SK-N-MC (cell line): Measurements from ENCODE around the gene ZNF438.

ENCODE experiments used
- DNase-seq: peaks from one replicate; pipeline ENCODE4 v3.0.0-alpha.2; 2011; ENCODE audit warnings: low read depth, low spot score
- H3K27ac ChIP-seq: fragments of 200-600 bp; sonication (generic); 2 replicates; pipeline ENCODE4 v1.5.1; 2016; ENCODE audit warnings: mixed run types
- H3K36me3 ChIP-seq: fragments of 200-600 bp; sonication (generic); 2 replicates; pipeline ENCODE4 v1.6.1; 2017; ENCODE audit warnings: antibody characterized with exemption, low read length, mixed read lengths; ENCODE audit not compliant: insufficient read depth
- H3K4me3 ChIP-seq: fragments of 200-600 bp; sonication (generic); 2 replicates; pipeline ENCODE4 v1.5.1; 2016
- H3K9ac ChIP-seq: fragments of 200-600 bp; sonication (generic); 2 replicates; pipeline ENCODE4 v1.8.0; 2017; ENCODE audit warnings: mixed run types, mixed read lengths; ENCODE audit not compliant: insufficient read length
- H3K9me3 ChIP-seq: fragments of 200-600 bp; sonication (generic); 2 replicates; pipeline ENCODE4 v1.6.1; 2017; ENCODE audit warnings: low read depth, mild to moderate bottlenecking, antibody characterized with exemption, low read length, moderate library complexity, mixed read lengths
- EZH2 ChIP-seq: fragments of 200-600 bp; sonication (generic); IDR thresholded peaks from one replicate; pipeline ENCODE4 v1.6.1; 2017; ENCODE audit warnings: antibody characterized with exemption
- FOXP2 ChIP-seq: optimal IDR thresholded peaks from 2 replicates; pipeline ENCODE3; 2011; ENCODE audit warnings: mild to moderate bottlenecking, moderate library complexity; ENCODE audit not compliant: insufficient read depth; ENCODE audit errors: extremely low read length, control extremely low read depth
- POLR2AphosphoS5 ChIP-seq: IDR thresholded peaks from 2 replicates; pipeline ENCODE4 v1.6.1; 2012; ENCODE audit warnings: mild to moderate bottlenecking, low read depth, low read length, borderline replicate concordance

ZNF438 gene

GRCh38 chr10:30857803-30858202 is 173.9 kb downstream of the ZNF438 start:
- Histone ChIP-seq H3K4me3 (no peak overlapping the region), H3K9me3 (no peaks in the 10 kb centered on the region), H3K27ac (no peak overlapping the region), H3K36me3 (no peaks in the 10 kb centered on the region), H3K9ac (no peak overlapping the region)
- no peak for DNase-seq
- no peak for TF ChIP-seq EZH2
- no peak for TF ChIP-seq FOXP2
- TF ChIP-seq POLR2AphosphoS5 = no peak

- DNase-seq = no peak
- TF ChIP-seq POLR2AphosphoS5 (no peak), EZH2 (no peak), FOXP2 (no peak)
- Histone ChIP-seq H3K9me3 (no peaks in the 10 kb centered on the region), H3K9ac (no peak overlapping the region), H3K4me3 (no peak overlapping the region), H3K27ac (no peak overlapping the region), H3K36me3 (no peaks in the 10 kb centered on the region)
Measured at GRCh38 chr10:30855131-30855530, 176.5 kb downstream of the ZNF438 start.

GRCh38 chr10:30854656-30855055 is 177.0 kb downstream of the ZNF438 start:
- TF ChIP-seq POLR2AphosphoS5 (no peak), EZH2 (no peak), FOXP2 (no peak)
- H3K36me3 ChIP-seq = no peaks in the 10 kb centered on the region
- DNase-seq = no peak
- no peak overlapping the region for H3K9ac ChIP-seq
- H3K27ac ChIP-seq = no peak overlapping the region
- no peaks in the 10 kb centered on the region for H3K9me3 ChIP-seq
- no peak overlapping the region for H3K4me3 ChIP-seq

DNA sequence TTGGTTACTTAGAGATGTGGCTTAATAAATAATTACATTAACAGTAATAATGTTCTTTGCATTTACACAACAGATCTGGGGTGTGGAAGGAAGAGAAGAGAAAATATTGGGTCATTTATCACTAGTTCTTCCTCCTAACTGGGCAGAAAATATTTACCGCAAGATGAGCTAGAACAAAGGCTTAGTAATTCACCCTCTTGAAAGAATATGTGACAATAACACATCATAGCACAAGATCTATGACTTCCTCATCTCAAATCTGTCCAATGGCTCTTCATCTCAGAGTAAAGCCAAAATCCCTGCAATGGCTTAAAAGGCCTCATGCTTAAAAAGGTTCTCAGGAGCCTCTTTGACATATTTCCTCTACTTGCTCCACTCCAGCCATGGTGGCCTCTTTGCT is 178.6 kb downstream of the ZNF438 start:
- H3K27ac ChIP-seq = no peak overlapping the region
- TF ChIP-seq POLR2AphosphoS5 = no peak
- TF ChIP-seq EZH2 = no peak
- no peak for TF ChIP-seq FOXP2
- H3K36me3 ChIP-seq = no peaks in the 10 kb centered on the region
- DNase-seq = no peak
- H3K9ac ChIP-seq = no peak overlapping the region
- no peak overlapping the region for H3K4me3 ChIP-seq
- H3K9me3 ChIP-seq = no peaks in the 10 kb centered on the region

DNA sequence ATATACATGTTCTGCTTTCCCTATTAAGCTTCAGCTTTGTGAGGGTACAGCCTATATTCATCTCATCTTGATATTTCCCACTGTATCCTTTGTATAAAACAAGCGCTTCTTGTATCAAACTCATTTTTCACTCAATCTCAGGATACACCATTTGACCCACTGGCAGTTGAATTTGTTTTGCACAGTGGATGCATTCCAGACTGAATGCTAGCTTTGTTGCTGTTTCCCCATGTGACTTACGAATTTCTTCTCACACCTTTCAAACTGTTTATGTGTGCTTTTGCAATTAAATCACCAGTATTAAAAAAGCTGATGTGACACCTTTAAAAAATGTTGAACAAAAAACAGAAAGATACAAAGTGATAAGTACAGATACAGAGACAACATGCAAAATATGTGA is 180.9 kb downstream of the ZNF438 start:
- TF ChIP-seq EZH2 = no peak
- no peak for TF ChIP-seq POLR2AphosphoS5
- TF ChIP-seq FOXP2 = no peak

GRCh38 chr10:30849231-30850035 is 182.2 kb downstream of the ZNF438 start:
- Histone ChIP-seq H3K9me3 (no peaks in the 10 kb centered on the region), H3K27ac (no peak overlapping the region), H3K4me3 (no peak overlapping the region), H3K9ac (no peak overlapping the region), H3K36me3 (no peaks in the 10 kb centered on the region)
- TF ChIP-seq EZH2 = no peak
- no peak for TF ChIP-seq POLR2AphosphoS5
- TF ChIP-seq FOXP2 = no peak
- DNase-seq = no peak

More for the DNA sequence above, 180.9 kb downstream of the ZNF438 start:
- Histone ChIP-seq H3K36me3 (no peaks in the 10 kb centered on the region), H3K27ac (no peak overlapping the region), H3K4me3 (no peak overlapping the region), H3K9me3 (no peaks in the 10 kb centered on the region), H3K9ac (no peak overlapping the region)
- DNase-seq = no peak

GRCh38 chr10:30848396-30849032 is 183.2 kb downstream of the ZNF438 start:
- H3K36me3 ChIP-seq = no peaks in the 10 kb centered on the region
- no peak overlapping the region for H3K27ac ChIP-seq
- no peak for DNase-seq
- TF ChIP-seq FOXP2 = no peak
- TF ChIP-seq POLR2AphosphoS5 = no peak
- no peak for TF ChIP-seq EZH2
- H3K9ac ChIP-seq = no peak overlapping the region
- H3K9me3 ChIP-seq = no peaks in the 10 kb centered on the region
- H3K4me3 ChIP-seq = no peak overlapping the region

GRCh38 chr10:30847642-30848041 is 184.0 kb downstream of the ZNF438 start:
- H3K9ac ChIP-seq = no peak overlapping the region
- no peak overlapping the region for H3K27ac ChIP-seq

DNA sequence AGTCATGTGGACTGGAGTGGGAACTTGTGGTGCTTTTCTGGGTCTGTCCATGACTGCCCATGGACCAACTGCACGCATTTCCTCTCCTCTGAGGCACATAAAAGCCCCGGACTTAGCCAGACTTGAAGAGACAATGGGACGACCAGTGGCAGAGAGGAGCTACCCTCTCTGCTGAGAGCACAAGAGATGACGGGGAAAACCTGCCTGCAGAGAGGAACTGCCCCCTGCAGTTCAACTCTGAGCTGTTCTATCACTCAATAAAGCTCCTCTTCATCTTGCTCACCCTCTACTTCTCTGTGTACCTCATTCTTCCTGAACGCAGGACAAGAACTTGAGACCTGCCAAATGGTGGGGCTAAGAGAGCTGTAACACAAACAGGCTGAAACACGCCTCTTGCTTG is 184.5 kb downstream of the ZNF438 start:
- Histone ChIP-seq H3K4me3 (no peak overlapping the region), H3K9me3 (no peaks in the 10 kb centered on the region), H3K27ac (no peak overlapping the region), H3K9ac (no peak overlapping the region), H3K36me3 (no peaks in the 10 kb centered on the region)
- TF ChIP-seq POLR2AphosphoS5 = no peak
- no peak for TF ChIP-seq FOXP2
- TF ChIP-seq EZH2 = no peak
- DNase-seq = no peak

More at GRCh38 chr10:30847642-30848041, 184.0 kb downstream of the ZNF438 start:
- Histone ChIP-seq H3K36me3 (no peaks in the 10 kb centered on the region), H3K9me3 (no peaks in the 10 kb centered on the region), H3K4me3 (no peak overlapping the region)
- no peak for TF ChIP-seq EZH2
- TF ChIP-seq POLR2AphosphoS5 = no peak
- no peak for TF ChIP-seq FOXP2
- DNase-seq = no peak
